GM18873 (cell line): ENCODE data around the gene LY6G5C.
"Not testable (repeated sequence)": the region's sequence is repeated elsewhere in the genome, so short reads cannot be mapped to it uniquely, and the experiment has no call there.

ENCODE experiments used
- ATAC-seq: cut with Tn5 transposase; IDR thresholded peaks from one replicate; pipeline ENCODE4 v1.9.1; 2021; ENCODE audit warnings: mild to moderate bottlenecking, moderate library complexity, moderate number of reproducible peaks; ENCODE audit not compliant: unreplicated experiment, low FRiP score

LY6G5C gene

GRCh38 chr6:31715022-31715958, 34.4 kb upstream of the LY6G5C start, which contains the start of gene LY6G6D:
Gene LY6G6D, plus strand, starts transcription at chr6:31715348. Its CDS starts 8 bp downstream, at chr6:31715356.
- no peak for ATAC-seq

GRCh38 chr6:31713991-31714684, 33.3 kb upstream of the LY6G5C start:
- ATAC-seq = no peak

GRCh38 chr6:31713465-31713864, 32.6 kb upstream of the LY6G5C start:
- ATAC-seq = no peak

GRCh38 chr6:31712296-31712695, 31.4 kb upstream of the LY6G5C start:
- ATAC-seq = no peak

GRCh38 chr6:31711233-31711632, 30.4 kb upstream of the LY6G5C start:
- ATAC-seq = no peak

- ATAC-seq = no peak
Measured at GRCh38 chr6:31710523-31711219, 29.8 kb upstream of the LY6G5C start.

GRCh38 chr6:31709157-31709556, 28.3 kb upstream of the LY6G5C start:
- ATAC-seq = not testable (repeated sequence)

- no peak for ATAC-seq
Measured at GRCh38 chr6:31708224-31708623, 27.4 kb upstream of the LY6G5C start.

GRCh38 chr6:31707701-31708100, 26.8 kb upstream of the LY6G5C start:
- no peak for ATAC-seq

- ATAC-seq = no peak
Measured at GRCh38 chr6:31706599-31706998, 25.7 kb upstream of the LY6G5C start, which contains the start of gene LY6G6F. Gene LY6G6F, plus strand, starts transcription at chr6:31706866. Its CDS starts 41 bp downstream, at chr6:31706907.

GRCh38 chr6:31705931-31706330, 25.1 kb upstream of the LY6G5C start:
- ATAC-seq = no peak

GRCh38 chr6:31702819-31703716, 22.2 kb upstream of the LY6G5C start, which contains the start of gene ABHD16A:
Gene ABHD16A, minus strand, starts transcription at chr6:31703324. Its CDS starts 43 bp downstream, at chr6:31703281.
- ATAC-seq = peak; percentile 59

- ATAC-seq = no peak
Measured at GRCh38 chr6:31702405-31702818, 21.5 kb upstream of the LY6G5C start.

GRCh38 chr6:31701666-31702404, 21.0 kb upstream of the LY6G5C start:
- no peak for ATAC-seq

- no peak for ATAC-seq
Measured at GRCh38 chr6:31700740-31701401, 20.0 kb upstream of the LY6G5C start.

- no peak for ATAC-seq
Measured at GRCh38 chr6:31697555-31697954, 16.7 kb upstream of the LY6G5C start.

- ATAC-seq = no peak
Measured at GRCh38 chr6:31693535-31693934, 12.7 kb upstream of the LY6G5C start.

- no peak for ATAC-seq
Measured at GRCh38 chr6:31692886-31693285, 12.0 kb upstream of the LY6G5C start.
